RWPE2 (cell line): Measurements from ENCODE around the gene COLEC12.
A peak's percentile ranks its signal among the peaks of the same experiment; 100 is the strongest.

Experiments
- ATAC-seq: fragments of 200-7000 bp; cut with Tn5 transposase; 3 replicates; pipeline ENCODE4 v1.9.1; 2021; ENCODE audit warnings: low read depth
- DNase-seq: peaks from one replicate; pipeline ENCODE4 v3.0.0-alpha.2; 2020; ENCODE audit warnings: low spot score
- H3K27ac ChIP-seq: fragments of 450-650 bp; 2 replicates; pipeline ENCODE4 v1.5.1; 2017; ENCODE audit warnings: mild to moderate bottlenecking; ENCODE audit not compliant: poor library complexity, severe bottlenecking
- H3K27me3 ChIP-seq: fragments of 250-450 bp; sonication (Bioruptor Pico); 2 replicates; pipeline ENCODE4 v1.5.1; 2021; ENCODE audit warnings: mild to moderate bottlenecking, moderate library complexity; ENCODE audit not compliant: insufficient read depth, poor library complexity, severe bottlenecking
- H3K36me3 ChIP-seq: fragments of 250-450 bp; sonication (Bioruptor Pico); 2 replicates; pipeline ENCODE4 v1.5.1; 2020; ENCODE audit warnings: low read depth, mild to moderate bottlenecking, moderate library complexity
- H3K4me1 ChIP-seq: fragments of 250-450 bp; sonication (Bioruptor Pico); 2 replicates; pipeline ENCODE4 v1.5.1; 2021; ENCODE audit warnings: mild to moderate bottlenecking, moderate library complexity; ENCODE audit not compliant: insufficient read depth, poor library complexity, severe bottlenecking
- H3K4me3 ChIP-seq: fragments of 250-450 bp; sonication (Bioruptor Pico); 2 replicates; pipeline ENCODE4 v1.5.1; 2021; ENCODE audit warnings: mild to moderate bottlenecking, moderate library complexity; ENCODE audit not compliant: severe bottlenecking
- H3K9me3 ChIP-seq: fragments of 250-450 bp; sonication (Bioruptor Pico); 2 replicates; pipeline ENCODE4 v1.5.1; 2021; ENCODE audit warnings: mild to moderate bottlenecking, moderate library complexity; ENCODE audit not compliant: severe bottlenecking
- CTCF ChIP-seq: fragments of 450-650 bp; IDR thresholded peaks from one replicate; pipeline ENCODE4 v1.5.1; 2017; ENCODE audit warnings: mild to moderate bottlenecking, moderate library complexity; ENCODE audit not compliant: poor library complexity, severe bottlenecking

The COLEC12 gene

GRCh38 chr18:452816-453215 is 47.7 kb downstream of the COLEC12 start:
- Histone ChIP-seq H3K36me3 (no peaks in the 10 kb centered on the region), H3K27ac (no peak overlapping the region), H3K9me3 (no peaks in the 10 kb centered on the region), H3K4me1 (no peaks in the 10 kb centered on the region), H3K4me3 (no peak overlapping the region), H3K27me3 (no peaks in the 10 kb centered on the region)
- TF ChIP-seq CTCF = no peak
- ATAC-seq (no peak), DNase-seq (no peak)

- no peaks in the 10 kb centered on the region for H3K4me1 ChIP-seq
- H3K4me3 ChIP-seq = no peak overlapping the region
- no peak overlapping the region for H3K27ac ChIP-seq
- TF ChIP-seq CTCF = no peak
- peak; percentile 29; the same call in 1 of the 3 replicates for ATAC-seq
- no peaks in the 10 kb centered on the region for H3K36me3 ChIP-seq
- no peak for DNase-seq
- no peaks in the 10 kb centered on the region for H3K27me3 ChIP-seq
- H3K9me3 ChIP-seq = no peaks in the 10 kb centered on the region
Measured at GRCh38 chr18:449374-449773, 51.1 kb downstream of the COLEC12 start.

GRCh38 chr18:448116-448790 is 52.2 kb downstream of the COLEC12 start:
- ATAC-seq (no peak), DNase-seq (no peak)
- Histone ChIP-seq H3K9me3 (no peaks in the 10 kb centered on the region), H3K27ac (no peak overlapping the region), H3K4me3 (no peak overlapping the region), H3K4me1 (no peaks in the 10 kb centered on the region), H3K36me3 (no peaks in the 10 kb centered on the region), H3K27me3 (no peaks in the 10 kb centered on the region)
- no peak for TF ChIP-seq CTCF

DNA sequence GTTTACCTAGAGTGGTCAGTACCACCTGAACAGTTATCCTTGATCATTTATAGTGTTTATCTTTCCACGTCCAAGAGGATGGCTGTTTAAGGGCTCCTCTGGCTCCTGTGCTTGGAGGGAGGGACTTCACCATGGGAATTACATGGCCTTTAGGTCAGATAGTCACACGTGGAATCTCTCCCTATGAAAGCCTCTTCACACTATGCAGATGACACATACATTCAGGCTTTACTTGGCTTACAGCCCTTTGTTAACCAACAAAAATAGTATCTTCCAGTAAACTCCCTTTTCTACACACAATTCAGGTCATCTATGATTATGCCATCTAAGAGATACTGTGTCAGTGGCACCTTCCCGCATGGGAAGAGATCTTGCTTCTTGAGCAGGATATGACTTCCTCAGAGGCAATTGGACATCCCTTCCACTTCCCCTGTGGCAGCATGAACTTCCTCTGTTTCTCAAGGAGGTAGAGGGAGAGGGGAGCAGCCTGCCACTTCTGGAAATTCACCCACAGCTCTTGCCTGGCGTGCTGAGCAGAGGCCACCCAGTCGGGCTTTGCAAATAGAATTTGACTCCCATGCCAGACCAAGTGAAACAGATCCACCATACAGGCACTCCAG is 53.5 kb downstream of the COLEC12 start:
- Histone ChIP-seq H3K27me3 (no peaks in the 10 kb centered on the region), H3K27ac (no peak overlapping the region), H3K36me3 (no peaks in the 10 kb centered on the region), H3K9me3 (no peaks in the 10 kb centered on the region), H3K4me3 (no peak overlapping the region), H3K4me1 (no peaks in the 10 kb centered on the region)
- DNase-seq = no peak
- no peak for ATAC-seq
- TF ChIP-seq CTCF = no peak

GRCh38 chr18:445055-445454 is 55.4 kb downstream of the COLEC12 start:
- no peak overlapping the region for H3K27ac ChIP-seq
- H3K4me1 ChIP-seq = no peaks in the 10 kb centered on the region
- H3K4me3 ChIP-seq = no peak overlapping the region
- no peaks in the 10 kb centered on the region for H3K9me3 ChIP-seq
- no peaks in the 10 kb centered on the region for H3K36me3 ChIP-seq
- DNase-seq (no peak), ATAC-seq (no peak)
- no peak for TF ChIP-seq CTCF
- H3K27me3 ChIP-seq = no peaks in the 10 kb centered on the region
